Naive thymus-derived CD4-positive, alpha-beta T cell (primary cell): ENCODE results near the gene FILIP1. TPM values are rescaled to one million over a fixed set of nuclear protein-coding genes. Genes with fewer than 3 reads are reported as not detected.

Source experiments
- ATAC-seq: fragments of 150-1000 bp; cut with Tn5 transposase; 2 replicates; pipeline ENCODE4 v1.10.0; 2021; ENCODE audit warnings: mild to moderate bottlenecking, moderate library complexity
- CTCF ChIA-PET: fragments of 350-600 bp; sonication (Branson Sonifier 250); formaldehyde crosslinking; loops from one replicate; lab custom pipeline; 2021; ENCODE audit warnings: antibody characterized with exemption; lab: Charles Lee
- POLR2A ChIA-PET: fragments of 350-600 bp; sonication (Branson Sonifier 250); formaldehyde crosslinking; loops from one replicate; lab custom pipeline; 2021; ENCODE audit warnings: antibody characterized with exemption, inconsistent platforms; lab: Charles Lee
- DNase-seq, 9 donors: peaks; one replicate each; pipeline versions ENCODE4 v3.0.0 to v3.0.0-alpha.2; 2020 to 2022; ENCODE audit warnings: mixed read lengths in 1 of 9
- H3K27ac ChIP-seq: one replicate; pipeline ENCODE4 v1.7.0; 2013; ENCODE audit warnings: mild to moderate bottlenecking, low read depth, low read length, moderate library complexity
- H3K27me3 ChIP-seq, 2 donors: one replicate each; pipeline ENCODE4 v1.7.0; 2013; ENCODE audit warnings: low read length in 2 of 2, mild to moderate bottlenecking in 2 of 2, moderate library complexity in 2 of 2; ENCODE audit not compliant: control insufficient read depth in 2 of 2, insufficient read depth in 2 of 2
- H3K36me3 ChIP-seq, 3 experiments: 1 replicate in 2 of 3; 2 replicates in 1 of 3; pipeline ENCODE4 v1.7.0; 2013; ENCODE audit warnings: low read length in 3 of 3, mild to moderate bottlenecking in 3 of 3, moderate library complexity in 1 of 3; ENCODE audit not compliant: insufficient read depth in 3 of 3, control insufficient read depth in 2 of 3
- H3K4me1 ChIP-seq, 2 donors: one replicate each; pipeline ENCODE4 v1.7.0; 2013; ENCODE audit warnings: low read length in 2 of 2, mild to moderate bottlenecking in 2 of 2, moderate library complexity in 1 of 2; ENCODE audit not compliant: control insufficient read depth in 2 of 2, insufficient read depth in 2 of 2
- H3K4me3 ChIP-seq: 2 replicates; pipeline ENCODE4 v1.7.0; 2013; ENCODE audit warnings: mild to moderate bottlenecking, low read length
- H3K9me3 ChIP-seq, 3 experiments: 1 replicate in 2 of 3; 2 replicates in 1 of 3; pipeline ENCODE4 v1.7.0; 2013; ENCODE audit warnings: low read length in 3 of 3; ENCODE audit not compliant: control insufficient read depth in 2 of 3
- H3K27ac Mint-ChIP-seq, 9 donors: one replicate each; pipeline ENCODE4 v1.8.0; 2020 to 2022; ENCODE audit warnings: mixed read lengths in 9 of 9, mild to moderate bottlenecking in 8 of 9, moderate library complexity in 5 of 9, inconsistent platforms in 2 of 9
- H3K27me3 Mint-ChIP-seq, 5 donors: one replicate each; pipeline ENCODE4 v1.8.0; 2021 to 2022; ENCODE audit warnings: mixed read lengths in 5 of 5, mild to moderate bottlenecking in 1 of 5
- H3K36me3 Mint-ChIP-seq, 5 donors: one replicate each; pipeline ENCODE4 v1.8.0; 2020 to 2022; ENCODE audit warnings: mixed read lengths in 5 of 5, mild to moderate bottlenecking in 3 of 5, inconsistent platforms in 1 of 5
- H3K4me1 Mint-ChIP-seq, 7 donors: one replicate each; pipeline ENCODE4 v1.8.0; 2020 to 2022; ENCODE audit warnings: mixed read lengths in 7 of 7, mild to moderate bottlenecking in 3 of 7, inconsistent platforms in 1 of 7
- H3K4me3 Mint-ChIP-seq, 10 donors: one replicate each; pipeline ENCODE4 v1.8.0; 2020 to 2022; ENCODE audit warnings: mild to moderate bottlenecking in 10 of 10, mixed read lengths in 10 of 10, moderate library complexity in 6 of 10, inconsistent platforms in 2 of 10
- H3K9me3 Mint-ChIP-seq, 11 donors: one replicate each; pipeline ENCODE4 v1.8.0; 2020 to 2022; ENCODE audit warnings: mixed read lengths in 11 of 11, mild to moderate bottlenecking in 4 of 11, inconsistent platforms in 1 of 11, moderate library complexity in 1 of 11
- intact Hi-C, 2 donors: fragments of 100-400 bp; cut with micrococcal nuclease; formaldehyde crosslinking; loops; one replicate each; pipeline ENCODE4 v1.15.1; 2023
- polyA plus RNA-seq, 2 donors: library from polyadenylated mRNA; unstranded; fragments of 300-500 nt; fragmentation: Illumina TruSeq; gene quantifications; one replicate each; pipeline ENCODE4 v1.2.3, GENCODE V29; 2021
- total RNA-seq, 6 experiments: library from RNA in 5 of 6; stranded (reverse) in 5 of 6; gene quantifications; 1 replicate in 5 of 6; 2 replicates in 1 of 6; pipeline ENCODE4 v1.2.3 and lab custom pipeline; 2021 to 2026

The FILIP1 gene
- total and polyA plus RNA-seq, 7 experiments from 2014 or later, result 0.08 to 0.15 (median 0.12) TPM; not detected in 4

DNA sequence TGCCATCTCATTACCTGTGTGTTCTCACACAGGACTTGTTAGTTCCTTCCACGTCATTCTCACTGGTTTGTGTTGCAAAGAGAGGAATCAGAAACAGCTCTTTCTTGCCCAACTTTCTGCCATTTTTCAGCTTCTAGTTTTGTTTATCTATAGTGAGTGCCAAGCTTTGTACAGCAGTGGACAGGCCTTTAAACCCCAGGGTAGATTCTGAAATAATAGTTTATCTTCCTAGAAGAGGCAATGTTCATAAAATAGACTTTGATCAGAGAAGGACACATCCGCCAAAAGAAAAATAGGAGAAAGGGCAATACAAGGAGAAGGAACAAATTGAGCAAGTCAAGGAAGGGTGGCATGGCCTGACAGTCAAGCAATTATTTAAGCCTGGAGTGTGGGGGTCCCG is 191.3 kb downstream of the FILIP1 start:
- no peak for DNase-seq
- Histone ChIP-seq H3K27ac (no peak overlapping the region), H3K4me3 (no peak overlapping the region), H3K9me3 (no peaks in the 10 kb centered on the region), H3K4me1 (no peaks in the 10 kb centered on the region), H3K27me3 (no peaks in the 10 kb centered on the region), H3K36me3 (no peaks in the 10 kb centered on the region)
- no peak overlapping the region for H3K4me3 Mint-ChIP-seq
- H3K36me3 Mint-ChIP-seq, result no peaks in the 10 kb centered on the region
- H3K27ac Mint-ChIP-seq, result no peak overlapping the region
- no peaks in the 10 kb centered on the region for H3K9me3 Mint-ChIP-seq
- POLR2A ChIA-PET, result no interaction called here
- ATAC-seq, result no peak
- H3K4me1 Mint-ChIP-seq, result peaks cover 2 to 17% (median 6%) of the 10 kb centered on the region in 7 donors
- intact Hi-C loops, result no loop called here
- peaks cover 0 to 7% (median 0%) of the 10 kb centered on the region in 5 donors for H3K27me3 Mint-ChIP-seq
- CTCF ChIA-PET, result no interaction called here

DNA sequence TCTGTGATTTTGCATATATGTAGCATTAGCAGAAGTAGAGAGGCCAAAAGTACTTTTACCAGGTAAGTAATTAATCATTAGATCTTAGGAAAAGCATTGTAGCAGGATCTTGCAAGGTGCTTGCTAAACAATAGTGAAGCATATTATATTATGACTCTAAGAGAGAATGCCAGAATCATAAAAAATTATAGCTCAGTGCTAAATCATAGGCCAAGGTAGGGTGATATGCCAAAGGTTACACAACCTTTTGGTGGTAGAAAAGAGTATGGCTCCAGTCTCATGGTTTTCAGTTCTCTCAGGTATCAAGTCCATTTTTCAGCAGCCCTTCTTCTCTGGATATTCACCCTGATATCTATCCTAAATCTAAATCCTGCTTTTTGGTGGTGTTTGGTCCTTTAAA is 192.1 kb downstream of the FILIP1 start:
- Histone ChIP-seq H3K4me1 (no peaks in the 10 kb centered on the region), H3K27me3 (no peaks in the 10 kb centered on the region), H3K36me3 (no peaks in the 10 kb centered on the region), H3K4me3 (no peak overlapping the region), H3K27ac (no peak overlapping the region), H3K9me3 (no peaks in the 10 kb centered on the region)
- Mint-ChIP-seq H3K36me3 (no peaks in the 10 kb centered on the region), H3K9me3 (no peaks in the 10 kb centered on the region), H3K27ac (no peak overlapping the region), H3K4me1 (peaks cover 2 to 9% (median 6%) of the 10 kb centered on the region in 7 donors), H3K27me3 (peaks cover 0 to 7% (median 0%) of the 10 kb centered on the region in 5 donors), H3K4me3 (no peak overlapping the region)
- ATAC-seq (no peak), DNase-seq (no peak)
- POLR2A ChIA-PET, result no interaction called here
- intact Hi-C loops, result no loop called here
- CTCF ChIA-PET, result no interaction called here

DNA sequence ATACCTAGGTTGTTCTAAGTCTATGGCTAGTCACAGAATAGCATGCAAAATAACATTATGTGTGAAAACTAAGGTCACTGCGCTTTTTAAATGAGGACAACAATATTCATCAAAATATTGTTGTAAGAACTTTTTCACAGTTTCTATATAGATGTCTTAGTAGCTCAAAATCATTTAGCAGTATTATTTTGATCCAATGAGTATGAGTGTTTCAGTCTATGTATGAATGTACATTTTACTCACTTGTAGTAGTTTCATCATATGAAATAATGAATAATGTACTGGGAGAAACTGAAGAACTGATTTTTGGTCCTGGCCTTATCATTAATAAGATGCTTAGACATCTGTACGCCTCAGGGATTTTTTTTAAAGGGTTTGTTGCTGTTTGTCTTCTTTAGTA is 192.5 kb downstream of the FILIP1 start:
- H3K27me3 Mint-ChIP-seq, result peaks cover 0 to 7% (median 0%) of the 10 kb centered on the region in 5 donors
- peaks cover 2 to 5% (median 4%) of the 10 kb centered on the region in 7 donors for H3K4me1 Mint-ChIP-seq
- Histone ChIP-seq H3K36me3 (no peaks in the 10 kb centered on the region), H3K4me3 (no peak overlapping the region), H3K27ac (no peak overlapping the region), H3K9me3 (no peaks in the 10 kb centered on the region), H3K4me1 (no peaks in the 10 kb centered on the region), H3K27me3 (no peaks in the 10 kb centered on the region)
- H3K4me3 Mint-ChIP-seq, result no peak overlapping the region
- intact Hi-C loops, result no loop called here
- no peak overlapping the region for H3K27ac Mint-ChIP-seq
- no peaks in the 10 kb centered on the region for H3K36me3 Mint-ChIP-seq
- ChIA-PET CTCF (no interaction called here), POLR2A (no interaction called here)
- no peaks in the 10 kb centered on the region for H3K9me3 Mint-ChIP-seq
- ATAC-seq, result no peak
- no peak for DNase-seq

DNA sequence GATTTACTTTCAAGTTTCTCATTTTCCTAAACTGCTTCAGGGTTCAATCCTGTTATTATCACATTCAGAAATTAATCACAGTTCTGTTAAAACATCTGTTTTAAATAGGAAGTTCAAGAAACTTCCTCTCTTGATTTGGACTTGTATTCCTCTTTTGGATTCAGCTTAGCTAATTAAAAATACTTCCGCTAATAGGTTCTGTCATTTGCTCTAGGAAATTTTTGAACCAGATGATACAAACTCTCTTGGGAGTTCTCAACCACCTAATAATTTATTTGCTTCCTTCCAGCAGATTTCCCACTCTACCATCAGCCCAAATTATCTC is 193.1 kb downstream of the FILIP1 start:
- no peak overlapping the region for H3K4me3 Mint-ChIP-seq
- POLR2A ChIA-PET, result no interaction called here

DNA sequence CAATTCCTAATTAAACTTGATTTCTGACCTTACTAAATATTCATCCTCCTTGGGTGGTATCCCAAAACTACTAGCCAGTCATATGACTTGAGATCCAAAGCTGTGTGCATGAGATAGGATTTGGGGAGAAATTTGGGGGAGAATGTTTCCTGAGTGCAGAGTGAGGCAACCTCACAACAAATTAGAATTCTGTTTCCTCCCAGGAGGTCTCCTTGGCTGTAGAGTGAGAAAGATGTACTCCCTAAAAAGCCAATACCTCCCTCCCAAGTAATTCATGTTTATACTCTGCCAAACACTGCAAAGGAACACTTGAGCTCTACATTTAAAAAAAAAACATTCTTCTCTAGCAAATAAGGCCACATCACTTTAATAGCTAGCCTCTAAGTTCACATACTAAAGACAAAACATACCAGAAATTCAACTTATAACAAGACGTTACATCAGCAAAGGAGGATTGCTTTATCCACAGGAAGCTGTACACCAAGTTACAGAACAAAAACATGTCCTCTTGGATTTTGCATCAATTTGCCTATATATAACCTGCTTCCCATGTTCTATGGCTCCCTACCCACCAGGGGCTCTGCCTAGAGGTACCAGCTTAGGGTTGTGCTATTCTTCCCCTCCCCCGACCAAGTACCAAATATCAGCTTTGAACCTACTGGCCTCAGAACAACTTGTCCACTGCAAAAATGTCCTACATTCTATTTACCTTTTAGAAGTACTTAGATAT is 193.6 kb downstream of the FILIP1 start:
- CTCF ChIA-PET, result no interaction called here
- Mint-ChIP-seq H3K4me1 (peaks cover 0 to 2% (median 0%) of the 10 kb centered on the region in 7 donors), H3K36me3 (no peaks in the 10 kb centered on the region), H3K27me3 (peaks cover 0 to 7% (median 0%) of the 10 kb centered on the region in 5 donors), H3K4me3 (no peak overlapping the region), H3K9me3 (no peaks in the 10 kb centered on the region), H3K27ac (no peak overlapping the region)
- DNase-seq (no peak), ATAC-seq (no peak)
- no peaks in the 10 kb centered on the region for H3K4me1 ChIP-seq
- no peaks in the 10 kb centered on the region for H3K9me3 ChIP-seq
- H3K27ac ChIP-seq, result no peak overlapping the region
- no peak overlapping the region for H3K4me3 ChIP-seq
- intact Hi-C loops, result no loop called here
- POLR2A ChIA-PET, result no interaction called here
- H3K27me3 ChIP-seq, result no peaks in the 10 kb centered on the region
- H3K36me3 ChIP-seq, result no peaks in the 10 kb centered on the region

More for the DNA sequence above, 193.1 kb downstream of the FILIP1 start:
- Mint-ChIP-seq H3K36me3 (no peaks in the 10 kb centered on the region), H3K4me1 (peaks cover 0 to 2% (median 0%) of the 10 kb centered on the region in 7 donors), H3K9me3 (no peaks in the 10 kb centered on the region), H3K27ac (no peak overlapping the region), H3K27me3 (peaks cover 0 to 7% (median 0%) of the 10 kb centered on the region in 5 donors)
- DNase-seq (no peak), ATAC-seq (no peak)
- H3K4me3 ChIP-seq, result no peak overlapping the region
- H3K36me3 ChIP-seq, result no peaks in the 10 kb centered on the region
- CTCF ChIA-PET, result no interaction called here
- intact Hi-C loops, result no loop called here
- no peaks in the 10 kb centered on the region for H3K4me1 ChIP-seq
- no peaks in the 10 kb centered on the region for H3K27me3 ChIP-seq
- H3K27ac ChIP-seq, result no peak overlapping the region
- H3K9me3 ChIP-seq, result no peaks in the 10 kb centered on the region

DNA sequence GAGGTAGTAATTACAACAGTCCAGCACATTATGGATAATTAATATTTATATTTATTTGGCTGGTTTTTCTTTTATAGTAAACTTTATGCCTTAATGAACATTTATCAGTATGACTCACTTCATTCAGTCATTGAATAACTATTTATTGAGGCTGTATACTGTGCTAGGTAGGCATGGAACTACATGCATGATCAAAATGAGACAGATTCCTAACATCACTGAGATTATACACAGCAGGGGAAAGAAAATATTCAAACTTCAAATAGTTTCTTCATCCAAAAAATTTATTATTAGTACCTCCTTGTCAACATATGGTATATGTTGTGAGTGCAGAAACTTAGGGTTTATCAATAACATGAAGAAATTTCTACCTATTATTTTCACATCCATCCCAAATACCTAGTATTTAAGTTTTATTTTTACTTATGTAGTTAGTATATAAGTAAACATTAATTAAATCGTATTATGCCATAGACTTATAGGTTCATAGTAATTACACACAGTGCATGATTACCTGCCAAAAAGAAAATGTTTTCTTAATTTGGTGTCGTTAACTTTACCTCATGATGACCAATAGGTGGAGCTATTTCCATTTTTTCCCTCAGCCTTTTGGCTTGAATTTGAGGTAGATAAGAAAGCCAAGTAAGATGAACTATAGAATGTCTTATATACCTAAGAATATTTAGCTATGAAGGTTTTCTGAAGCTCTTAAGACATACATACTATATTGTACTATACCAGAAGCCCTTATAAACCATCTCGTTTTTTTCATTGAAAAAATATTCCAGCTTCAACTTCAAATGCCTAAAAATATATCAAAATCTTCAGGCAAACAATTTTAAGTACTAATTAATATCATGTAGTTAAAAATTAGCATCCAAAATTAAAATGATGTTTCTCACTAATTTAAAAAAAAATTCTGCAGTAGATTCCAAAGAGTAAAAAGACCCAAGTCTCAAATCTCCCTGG is 196.5 kb downstream of the FILIP1 start:
- H3K9me3 Mint-ChIP-seq, result no peaks in the 10 kb centered on the region
- H3K27me3 ChIP-seq, result no peaks in the 10 kb centered on the region
- H3K4me3 ChIP-seq, result no peak overlapping the region
- H3K36me3 Mint-ChIP-seq, result no peaks in the 10 kb centered on the region
- H3K27ac Mint-ChIP-seq, result no peak overlapping the region
- intact Hi-C loops, result loop anchor here (1.0 kb wide), 4 partner anchors 12 to 266 kb away; no protein-coding TSS in a partner anchor
- ChIA-PET POLR2A (interaction anchor here (1.0 kb wide), 1 partner anchor 53 kb away, joined by 3 read pairs; the partner anchor contains the start of gene COX7A2), CTCF (interaction anchor here (0.7 to 1.1 kb wide), 5 partner anchors 11 to 223 kb away, joined by 3 to 5 read pairs (median 4); partner anchors contain the start of gene TMEM30A)
- peak in 7 of 9 donors; percentile 16 to 65 (median 46) for DNase-seq
- no peak overlapping the region for H3K27ac ChIP-seq
- H3K27me3 Mint-ChIP-seq, result peaks cover 0 to 2% (median 0%) of the 10 kb centered on the region in 5 donors
- peak; percentile 75 for ATAC-seq
- H3K36me3 ChIP-seq, result no peaks in the 10 kb centered on the region
- H3K4me3 Mint-ChIP-seq, result no peak overlapping the region
- no peaks in the 10 kb centered on the region for H3K9me3 ChIP-seq
- H3K4me1 ChIP-seq, result no peaks in the 10 kb centered on the region
- H3K4me1 Mint-ChIP-seq, result peaks cover 0 to 2% (median 0%) of the 10 kb centered on the region in 7 donors
